ENCODE data around the gene MRPS26.
A peak's percentile ranks its signal among the peaks of the same experiment; 100 is the strongest.
"Not testable (repeated sequence)": the region's sequence is repeated elsewhere in the genome, so short reads cannot be mapped to it uniquely, and the experiment has no call there.

MRPS26 gene

DNA sequence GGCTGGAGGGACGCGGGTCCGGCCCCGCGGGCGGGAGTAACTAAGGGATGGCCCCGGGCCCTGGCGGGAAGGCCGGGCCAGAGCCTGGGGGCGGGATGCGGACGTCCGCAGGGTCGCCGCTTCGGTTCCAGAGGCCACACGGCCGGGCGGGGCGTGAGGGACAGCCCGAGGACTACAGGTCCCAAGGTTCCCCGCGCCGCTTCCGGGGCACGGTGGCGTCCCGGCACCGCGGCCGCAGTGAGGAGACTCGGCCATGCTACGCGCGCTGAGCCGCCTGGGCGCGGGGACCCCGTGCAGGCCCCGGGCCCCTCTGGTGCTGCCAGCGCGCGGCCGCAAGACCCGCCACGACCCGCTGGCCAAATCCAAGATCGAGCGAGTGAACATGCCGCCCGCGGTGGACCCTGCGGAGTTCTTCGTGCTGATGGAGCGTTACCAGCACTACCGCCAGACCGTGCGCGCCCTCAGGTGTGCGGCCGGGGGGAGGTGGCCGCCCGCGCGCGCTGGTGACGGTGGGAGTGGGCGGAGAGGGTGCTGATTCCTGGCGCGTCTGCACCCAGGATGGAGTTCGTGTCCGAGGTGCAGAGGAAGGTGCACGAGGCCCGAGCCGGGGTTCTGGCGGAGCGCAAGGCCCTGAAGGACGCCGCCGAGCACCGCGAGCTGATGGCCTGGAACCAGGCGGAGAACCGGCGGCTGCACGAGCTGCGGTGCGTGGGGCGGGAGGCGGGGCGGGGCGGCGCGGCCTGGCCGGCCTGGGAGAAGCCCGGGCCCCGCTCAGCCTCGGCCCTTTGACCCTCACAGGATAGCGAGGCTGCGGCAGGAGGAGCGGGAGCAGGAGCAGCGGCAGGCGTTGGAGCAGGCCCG, at the start of gene MRPS26:
Gene MRPS26 (plus strand): TSS at position 237 of the 861 bp plus-strand sequence. CDS start 17 bp downstream, at position 254.
- peak; percentile 95 for DNase-seq

DNA sequence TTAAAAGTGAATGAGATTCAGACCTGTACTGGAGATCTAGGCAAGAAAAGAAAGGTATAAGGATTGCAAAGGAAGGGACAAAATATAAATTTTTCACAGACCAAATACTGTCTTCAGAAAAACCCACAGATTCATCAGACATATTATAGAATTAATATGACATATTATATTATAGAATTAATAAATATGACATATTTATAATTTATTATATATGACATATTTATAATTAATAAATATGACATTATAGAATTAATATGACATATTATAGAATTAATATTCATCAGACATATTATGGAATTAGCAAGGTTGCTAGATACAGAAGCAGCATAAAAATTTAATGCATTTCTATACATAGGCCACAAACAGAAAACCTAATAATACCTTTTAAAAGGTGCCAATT, 47.1 kb upstream of the MRPS26 start:
- DNase-seq, result no peak

- DNase-seq, result no peak
Observed at GRCh38 chr20:3000852-3001523, 44.9 kb upstream of the MRPS26 start.

GRCh38 chr20:3003416-3003815, 42.4 kb upstream of the MRPS26 start:
- no peak for DNase-seq

- no peak for DNase-seq
Observed at GRCh38 chr20:3010985-3011723, 34.7 kb upstream of the MRPS26 start.

- DNase-seq, result no peak
Observed at GRCh38 chr20:3011752-3012151, 34.1 kb upstream of the MRPS26 start.

- no peak for DNase-seq
Observed at GRCh38 chr20:3013771-3014170, 32.1 kb upstream of the MRPS26 start.

DNA sequence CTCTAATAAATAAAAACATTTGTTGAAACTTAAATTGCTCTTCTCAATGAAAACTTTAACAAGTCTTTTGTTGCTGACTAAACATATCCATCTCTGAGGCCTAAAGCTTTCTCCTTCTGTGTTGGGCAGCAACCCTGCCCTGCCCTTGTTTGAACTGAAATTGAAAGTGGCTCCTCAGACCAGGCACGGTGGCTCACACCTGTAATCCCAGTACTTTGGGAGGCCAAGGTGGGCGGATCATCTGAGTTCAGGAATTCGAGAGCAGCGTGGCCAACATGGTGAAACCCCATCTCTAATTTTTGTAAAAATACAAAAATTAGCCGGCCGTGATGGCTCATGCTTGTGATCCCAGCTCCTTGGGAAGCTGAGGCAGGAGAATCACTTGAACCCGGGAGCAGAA, 31.7 kb upstream of the MRPS26 start:
- no peak for DNase-seq

- no peak for DNase-seq
Observed at GRCh38 chr20:3014662-3015061, 31.2 kb upstream of the MRPS26 start.

- not testable (repeated sequence) for DNase-seq
Observed at GRCh38 chr20:3015302-3015701, 30.6 kb upstream of the MRPS26 start.

DNA sequence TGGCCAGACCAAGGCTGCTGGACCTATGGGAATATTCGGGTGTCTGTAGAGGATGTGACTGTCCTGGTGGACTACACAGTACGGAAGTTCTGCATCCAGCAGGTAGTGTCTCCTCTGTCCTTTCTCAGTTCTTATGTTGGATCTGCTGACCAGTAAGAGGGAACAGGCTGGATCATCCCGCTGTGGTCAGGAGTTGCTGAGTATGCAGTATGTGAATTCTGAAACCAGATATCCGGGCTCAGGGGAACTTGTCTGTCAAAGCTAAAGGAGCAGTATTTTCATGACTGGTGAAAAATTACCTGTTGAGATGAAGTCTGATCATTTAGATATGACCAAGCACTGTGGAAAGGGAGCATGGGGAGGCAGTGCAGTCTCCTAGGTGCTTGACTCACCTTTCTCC, 24.5 kb upstream of the MRPS26 start:
- no peak for DNase-seq

DNA sequence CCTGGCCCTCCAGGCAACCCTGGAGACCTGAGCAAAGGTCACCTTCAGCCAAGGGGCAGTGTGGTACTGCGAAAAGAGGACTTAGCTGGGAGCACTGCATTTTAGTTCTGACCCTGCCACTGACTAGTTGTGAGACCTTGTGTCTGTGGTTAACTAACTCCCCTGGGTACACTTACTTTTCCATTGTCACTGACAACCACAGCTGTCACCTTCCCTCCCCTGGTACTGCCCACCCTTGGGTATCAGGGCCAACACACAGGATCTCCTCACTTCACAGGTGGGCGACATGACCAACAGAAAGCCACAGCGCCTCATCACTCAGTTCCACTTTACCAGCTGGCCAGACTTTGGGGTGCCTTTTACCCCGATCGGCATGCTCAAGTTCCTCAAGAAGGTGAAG, 24.1 kb upstream of the MRPS26 start:
- DNase-seq, result no peak

GRCh38 chr20:3022559-3023490, 23.0 kb upstream of the MRPS26 start:
- not testable (repeated sequence) for DNase-seq

DNA sequence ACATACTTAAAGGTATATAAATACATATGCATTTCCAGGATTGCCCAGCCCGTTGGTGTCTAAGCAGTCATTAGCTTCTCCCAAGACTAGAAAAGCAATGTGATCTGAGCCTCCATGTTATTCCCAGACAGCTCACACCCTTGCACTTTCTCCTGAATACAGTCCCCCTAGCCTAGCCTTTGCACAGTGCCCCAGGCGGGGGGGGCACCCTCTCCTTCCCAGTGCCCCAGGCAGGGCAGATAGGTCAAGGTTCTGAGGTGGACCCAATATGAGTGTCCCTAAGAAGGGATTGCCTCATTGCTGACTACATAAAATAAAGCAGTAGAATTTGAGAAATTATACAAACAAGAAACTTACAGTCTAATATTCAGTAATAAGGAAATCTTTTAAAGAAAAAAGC, 17.9 kb upstream of the MRPS26 start:
- no peak for DNase-seq

- DNase-seq, result no peak
Observed at GRCh38 chr20:3031524-3032147, 14.2 kb upstream of the MRPS26 start.

DNA sequence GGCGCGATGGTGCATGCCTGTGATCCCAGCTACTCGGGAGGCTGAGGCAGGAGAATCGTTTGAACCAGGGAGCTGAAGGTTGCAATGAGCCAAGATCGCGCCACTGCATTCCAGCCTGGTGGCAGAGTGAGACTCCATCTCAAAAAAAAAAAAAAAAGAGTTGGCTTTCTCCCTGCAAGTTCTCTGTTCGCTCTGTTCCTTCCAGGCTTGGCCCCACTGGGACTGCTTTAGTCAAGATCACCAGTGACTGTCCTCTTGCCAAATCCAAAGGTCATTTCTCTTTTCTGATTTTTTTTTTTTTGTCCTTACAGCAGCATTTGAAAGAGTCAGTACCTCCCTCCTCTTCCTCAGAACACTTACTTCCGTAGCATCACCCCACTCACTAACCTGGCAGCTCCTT, 13.2 kb upstream of the MRPS26 start:
- DNase-seq, result no peak

DNA sequence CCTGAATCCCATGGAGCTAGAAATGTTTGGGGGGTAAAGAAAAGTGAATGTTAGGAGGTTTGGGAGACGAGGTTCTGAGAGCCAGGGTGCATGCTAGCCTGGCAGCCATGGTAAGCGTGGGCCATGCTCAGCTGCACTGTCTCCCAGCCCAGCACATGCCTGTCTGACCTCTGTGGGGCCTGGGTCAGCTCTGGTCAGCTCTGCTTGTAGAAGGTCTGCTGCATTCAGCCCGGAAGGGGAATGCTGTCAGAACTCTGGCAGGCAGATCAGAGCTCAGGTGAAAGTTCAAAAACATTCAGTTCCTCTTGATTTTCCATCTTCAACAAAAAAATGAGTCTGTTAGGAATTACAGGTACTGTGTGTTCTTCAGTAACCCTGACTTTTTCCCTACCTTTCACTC, 8.2 kb upstream of the MRPS26 start:
- no peak for DNase-seq

DNA sequence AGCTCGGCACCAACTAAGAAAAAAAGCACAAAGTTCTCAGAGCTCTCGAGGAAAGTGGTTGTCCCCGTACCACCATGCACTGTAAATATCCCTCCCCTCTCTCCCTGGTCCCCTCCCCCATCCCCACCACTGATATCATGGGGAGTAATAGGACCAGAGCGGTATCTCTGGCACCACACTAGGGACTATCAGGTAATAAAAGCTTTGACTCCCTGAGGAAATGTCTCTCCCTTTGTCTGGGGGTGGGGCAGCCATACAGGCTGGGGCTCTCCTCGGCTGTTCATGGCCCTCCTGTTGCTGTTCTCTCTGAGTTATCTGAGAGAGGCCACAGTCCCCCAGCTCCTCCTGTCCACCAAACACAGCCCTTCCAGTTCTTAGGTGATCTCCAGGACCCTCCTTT, 7.4 kb upstream of the MRPS26 start:
- DNase-seq, result no peak

DNA sequence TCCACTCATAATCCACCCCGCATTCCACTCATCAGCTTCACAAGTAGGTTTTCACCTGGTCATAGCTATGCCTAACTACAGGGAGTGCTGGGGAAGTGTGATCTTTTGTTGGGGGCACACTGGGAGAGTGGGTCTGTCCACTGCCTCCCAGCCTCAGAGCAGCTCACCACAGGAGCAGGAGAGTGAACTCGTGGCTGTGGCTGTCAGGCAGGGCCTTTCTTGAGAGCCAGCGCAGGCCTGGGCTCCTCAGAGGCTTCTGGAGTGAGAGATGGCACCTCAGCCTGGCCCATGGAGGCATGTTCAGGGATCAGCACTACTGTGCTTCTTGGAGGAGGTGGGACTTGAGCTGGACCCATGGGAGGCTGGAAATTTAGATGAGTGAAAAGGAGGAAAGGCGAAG, 6.4 kb upstream of the MRPS26 start:
- no peak for DNase-seq

DNA sequence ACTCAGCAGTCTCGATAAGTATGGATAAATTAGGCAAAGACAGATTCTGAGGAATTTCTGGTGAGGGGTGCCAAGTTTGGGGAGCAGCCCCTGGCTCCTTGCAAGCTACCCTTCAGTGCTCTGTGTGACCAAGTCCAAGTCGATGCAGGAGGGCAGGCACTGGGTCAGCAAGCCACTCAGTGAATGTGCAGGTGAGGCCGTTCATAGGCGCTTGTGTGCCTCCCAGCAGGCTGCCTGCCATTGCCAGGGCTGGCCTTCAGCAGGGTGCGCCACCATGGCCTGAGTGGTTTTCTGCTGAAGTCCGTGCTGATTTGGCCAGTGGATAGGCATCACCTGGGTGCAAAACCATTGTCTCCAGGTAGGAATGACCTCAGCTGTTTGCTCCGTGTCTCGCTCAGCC, 5.8 kb upstream of the MRPS26 start:
- no peak for DNase-seq

GRCh38 chr20:3041854-3042409, 3.9 kb upstream of the MRPS26 start:
- DNase-seq, result no peak

- DNase-seq, result peak; percentile 69
Observed at GRCh38 chr20:3042625-3043024, 3.2 kb upstream of the MRPS26 start.

All from right hindlimb (tissue), 1 donor.